K562 (cell line): ENCODE measurements around the gene CRELD2.

Experiments used
- CHD2 ChIP-seq: IDR thresholded peaks from 2 replicates; pipeline ENCODE4 v1.6.1; 2011; ENCODE audit warnings: low read depth, low read length
- ELK1 ChIP-seq: sonication (generic); formaldehyde crosslinking; IDR thresholded peaks from 2 replicates; pipeline ENCODE4 v1.8.1; 2022; ENCODE audit warnings: missing genetic modification reagents
- FOSL1 ChIP-seq: fragments of 200-800 bp; sonication (Bioruptor generic); conservative IDR thresholded peaks from 2 replicates; pipeline ENCODE4 v1.6.1; 2016; ENCODE audit warnings: missing genetic modification characterization, missing compliant biosample characterization
- MEF2A ChIP-seq: IDR thresholded peaks from 2 replicates; pipeline ENCODE4 v1.6.1; 2011; ENCODE audit warnings: low read depth, mild to moderate bottlenecking, low read length, moderate library complexity; ENCODE audit not compliant: control insufficient read depth
- PML ChIP-seq: IDR thresholded peaks from 2 replicates; pipeline ENCODE4 v1.6.1; 2012; ENCODE audit warnings: low read length, inconsistent platforms
- POLR2A ChIP-seq: fragments of 450-650 bp; conservative IDR thresholded peaks from 2 replicates; pipeline ENCODE4 v1.6.1; 2016
- RNF2 ChIP-seq: sonication (generic); IDR thresholded peaks from 2 replicates; pipeline ENCODE4 v1.6.1; 2016
- SIN3A ChIP-seq, 2 experiments: fragments of 150-350 bp in 1 of 2; IDR thresholded peaks; 2 replicates each; pipeline ENCODE4 v1.6.1; 2011 to 2016; ENCODE audit warnings: borderline replicate concordance in 2 of 2, low read depth in 2 of 2, low read length in 2 of 2, mild to moderate bottlenecking in 2 of 2, moderate library complexity in 2 of 2; ENCODE audit not compliant: control insufficient read depth in 1 of 2
- SMARCE1 ChIP-seq: fragments of 450-650 bp; IDR thresholded peaks from 2 replicates; pipeline ENCODE4 v1.7.1; 2016; ENCODE audit warnings: mild to moderate bottlenecking
- TSC22D4 ChIP-seq: fragments of 450-650 bp; IDR thresholded peaks from 2 replicates; pipeline ENCODE4 v1.6.1; 2016; ENCODE audit warnings: missing genetic modification characterization, missing biosample characterization, control low read depth
- ZBTB17 ChIP-seq: fragments of 450-650 bp; formaldehyde crosslinking; IDR thresholded peaks from 2 replicates; pipeline ENCODE4 v1.4.0; 2020; ENCODE audit warnings: mild to moderate bottlenecking

GRCh38 chr22:49959782-49960158, 41.3 kb downstream of the CRELD2 start:
- no peak for TF ChIP-seq POLR2A
- no peak for TF ChIP-seq RNF2
- TF ChIP-seq SIN3A (IDR thresholded peaks at IDR 0.05; ENCODE audit: borderline replicate concordance in 2 of 2, control insufficient read depth in 1 of 2, low read depth in 2 of 2, low read length in 2 of 2) = no peak
- TF ChIP-seq ELK1 (CRISPR knock-in tag) = no peak
- TF ChIP-seq FOSL1 (tag) = no peak
- TF ChIP-seq MEF2A = no peak
- no peak for TF ChIP-seq ZBTB17
- TF ChIP-seq PML = no peak
- no peak for TF ChIP-seq CHD2
- TF ChIP-seq SMARCE1 = no peak
- TF ChIP-seq TSC22D4 (tag) = no peak
